IMR-90 (cell line): Measurements from ENCODE around the gene RBFOX1. TPM values are rescaled to one million over a fixed set of nuclear protein-coding genes. Genes with fewer than 3 reads are reported as not detected.

Experiments used
- ATAC-seq: fragments of 200-7000 bp; cut with Tn5 transposase; 2 replicates; pipeline ENCODE4 v1.9.1; 2020; ENCODE audit warnings: low read depth, mild to moderate bottlenecking, moderate library complexity
- BruUV-seq: library from RNA; stranded (reverse); fragments of 400-500 nt; replicated peaks from 2 replicates; lab custom pipeline; 2021; lab: Mats Ljungman, UMichigan
- CTCF ChIA-PET: fragments of 300-600 bp; formaldehyde crosslinking; extraction: SDS; loops from one replicate; lab custom pipeline; 2021; ENCODE audit warnings: antibody characterized with exemption; lab: Yijun Ruan, JAX
- POLR2A ChIA-PET: fragments of 300-600 bp; sonication (Branson Sonifier 250); formaldehyde crosslinking; loops from one replicate; lab custom pipeline; 2022; ENCODE audit warnings: antibody characterized with exemption; ENCODE audit not compliant: unreplicated experiment; lab: Charles Lee
- DNase-seq: peaks from one replicate; pipeline ENCODE4 v3.0.0; 2013
- H2AFZ ChIP-seq: replicated peaks from 2 replicates; pipeline ENCODE3; 2013; ENCODE audit warnings: low read length, mild to moderate bottlenecking; ENCODE audit not compliant: poor library complexity
- H2AK5ac ChIP-seq: 2 replicates; pipeline ENCODE4 v1.6.1; 2013; ENCODE audit warnings: low read depth, low read length, inconsistent platforms
- H2AK9ac ChIP-seq: replicated peaks from 2 replicates; pipeline ENCODE3; 2013; ENCODE audit warnings: mild to moderate bottlenecking, low read depth, low read length, moderate library complexity; ENCODE audit not compliant: poor library complexity
- H2BK120ac ChIP-seq: 2 replicates; pipeline ENCODE4 v1.6.1; 2013; ENCODE audit warnings: low read depth, low read length, inconsistent platforms
- H2BK15ac ChIP-seq: 3 replicates; pipeline ENCODE4 v1.6.1; 2013; ENCODE audit warnings: low read depth, low read length, inconsistent platforms
- H2BK20ac ChIP-seq: 2 replicates; pipeline ENCODE4 v1.6.1; 2013; ENCODE audit warnings: low read depth, mild to moderate bottlenecking, inconsistent platforms, low read length, moderate library complexity
- H2BK5ac ChIP-seq: 2 replicates; pipeline ENCODE4 v1.6.1; 2013; ENCODE audit warnings: mild to moderate bottlenecking, low read depth, low read length, inconsistent platforms; ENCODE audit not compliant: poor library complexity, severe bottlenecking
- H3K14ac ChIP-seq: replicated peaks from 2 replicates; pipeline ENCODE4 v1.6.1; 2013; ENCODE audit warnings: low read depth, low read length, inconsistent platforms
- H3K18ac ChIP-seq: 2 replicates; pipeline ENCODE4 v1.6.1; 2013; ENCODE audit warnings: low read depth, low read length, control low read depth
- H3K23ac ChIP-seq: 2 replicates; pipeline ENCODE4 v1.6.1; 2013; ENCODE audit warnings: low read depth, low read length, inconsistent platforms
- H3K27ac ChIP-seq: 2 replicates; pipeline ENCODE4 v1.5.1; 2013; ENCODE audit warnings: mild to moderate bottlenecking, control low read depth, low read length; ENCODE audit not compliant: insufficient read depth
- H3K27me3 ChIP-seq: 2 replicates; pipeline ENCODE4 v1.6.1; 2013; ENCODE audit warnings: low read length; ENCODE audit not compliant: control insufficient read depth, insufficient read depth
- H3K36me3 ChIP-seq: 2 replicates; pipeline ENCODE4 v1.6.1; 2013; ENCODE audit warnings: low read length, mixed read lengths; ENCODE audit not compliant: control insufficient read depth, insufficient read depth
- H3K4ac ChIP-seq: 2 replicates; pipeline ENCODE4 v1.6.1; 2013; ENCODE audit warnings: low read depth, low read length, inconsistent platforms
- H3K4me1 ChIP-seq: 2 replicates; pipeline ENCODE4 v1.6.1; 2013; ENCODE audit warnings: low read length, mixed read lengths; ENCODE audit not compliant: control insufficient read depth, insufficient read depth
- H3K4me2 ChIP-seq: 2 replicates; pipeline ENCODE4 v1.6.1; 2013; ENCODE audit warnings: low read depth, mild to moderate bottlenecking, control low read depth, low read length, moderate library complexity
- H3K4me3 ChIP-seq: 2 replicates; pipeline ENCODE4 v1.5.1; 2013; ENCODE audit warnings: low read depth, mild to moderate bottlenecking, control low read depth, low read length, moderate library complexity; ENCODE audit not compliant: insufficient read depth
- H3K56ac ChIP-seq: 2 replicates; pipeline ENCODE4 v1.6.1; 2013; ENCODE audit warnings: low read length, inconsistent platforms; ENCODE audit not compliant: insufficient read depth; ENCODE audit errors: extremely low read depth
- H3K79me1 ChIP-seq, 2 experiments: 2 replicates each; pipeline ENCODE4 v1.6.1; 2013; ENCODE audit warnings: low read length in 2 of 2, inconsistent platforms in 1 of 2, low read depth in 1 of 2
- H3K9ac ChIP-seq: 2 replicates; pipeline ENCODE4 v1.6.1; 2013; ENCODE audit warnings: low read depth, low read length, control low read depth
- H3K9me1 ChIP-seq: 2 replicates; pipeline ENCODE4 v1.6.1; 2013; ENCODE audit warnings: low read length, inconsistent platforms; ENCODE audit not compliant: insufficient read depth
- H3K9me3 ChIP-seq: 2 replicates; pipeline ENCODE4 v1.6.1; 2013; ENCODE audit warnings: low read length; ENCODE audit not compliant: control insufficient read depth, insufficient read depth
- H4K20me1 ChIP-seq: 2 replicates; pipeline ENCODE4 v1.6.1; 2013; ENCODE audit warnings: low read length, inconsistent platforms; ENCODE audit not compliant: insufficient read depth
- H4K5ac ChIP-seq: 2 replicates; pipeline ENCODE4 v1.6.1; 2013; ENCODE audit warnings: mild to moderate bottlenecking, low read depth, low read length, control low read depth
- H4K8ac ChIP-seq, 2 experiments: 2 replicates each; pipeline ENCODE4 v1.6.1; 2013; ENCODE audit warnings: low read depth in 2 of 2, low read length in 2 of 2, control low read depth in 1 of 2, inconsistent platforms in 1 of 2
- H4K91ac ChIP-seq: 2 replicates; pipeline ENCODE4 v1.6.1; 2013; ENCODE audit warnings: low read depth, low read length, inconsistent platforms; ENCODE audit not compliant: insufficient read depth
- BHLHE40 ChIP-seq: fragments of 150-350 bp; IDR thresholded peaks from 2 replicates; pipeline ENCODE4 v1.6.1; 2016; ENCODE audit warnings: mild to moderate bottlenecking, low read depth, low read length
- CEBPB ChIP-seq: IDR thresholded peaks from 2 replicates; pipeline ENCODE4 v1.6.1; 2012; ENCODE audit warnings: low read depth, low read length, improper control_type of control experiment
- FOS ChIP-seq: fragments of 150-350 bp; IDR thresholded peaks from 2 replicates; pipeline ENCODE4 v1.6.1; 2016; ENCODE audit warnings: low read depth, low read length
- MAFK ChIP-seq: IDR thresholded peaks from 2 replicates; pipeline ENCODE4 v1.6.1; 2012; ENCODE audit warnings: low read depth, low read length, improper control_type of control experiment
- MAZ ChIP-seq: IDR thresholded peaks from 2 replicates; pipeline ENCODE4 v1.6.1; 2012; ENCODE audit warnings: low read depth, mild to moderate bottlenecking, low read length, improper control_type of control experiment, moderate library complexity, borderline replicate concordance
- MXI1 ChIP-seq: IDR thresholded peaks from 2 replicates; pipeline ENCODE4 v1.6.1; 2012; ENCODE audit warnings: low read depth, mild to moderate bottlenecking, low read length, moderate library complexity, borderline replicate concordance
- POLR2A ChIP-seq: IDR thresholded peaks from 2 replicates; pipeline ENCODE4 v1.6.1; 2012; ENCODE audit warnings: mild to moderate bottlenecking, low read depth, low read length
- RAD21 ChIP-seq: IDR thresholded peaks from 2 replicates; pipeline ENCODE4 v1.6.1; 2012; ENCODE audit warnings: low read length, improper control_type of control experiment
- RFX5 ChIP-seq: IDR thresholded peaks from 2 replicates; pipeline ENCODE4 v1.8.0; 2012; ENCODE audit warnings: low read depth, mild to moderate bottlenecking, low read length, moderate library complexity
- SMC3 ChIP-seq: fragments of 150-350 bp; IDR thresholded peaks from 2 replicates; pipeline ENCODE4 v1.6.1; 2016; ENCODE audit warnings: low read depth, mild to moderate bottlenecking, antibody characterized with exemption, low read length, moderate library complexity
- WGBS, 2 experiments: methylation state at CpG; one replicate each; pipeline versions ENCODE4 v1.1.5 to v1.1.7; 2013; ENCODE audit warnings: missing lambda C conversion rate in 2 of 2; ENCODE audit not compliant: insufficient read length in 1 of 2; ENCODE audit errors: extremely low coverage in 2 of 2; 5-methylcytosine and 5-hydroxymethylcytosine counted together
- dilution Hi-C: fragments of 300-500 bp; cut with HindIII; formaldehyde crosslinking; loops from one replicate; pipeline ENCODE4 v1.14.3; 2018; ENCODE audit warnings: low sequenced_read_pairs; ENCODE audit not compliant: unreplicated experiment
- in situ Hi-C: fragments of 300-500 bp; cut with MboI; formaldehyde crosslinking; loops from 3 replicates; pipeline ENCODE4 v1.14.3; 2019; ENCODE audit warnings: low sequenced_read_pairs, inconsistent platforms, mixed read lengths
- intact Hi-C: fragments of 100-400 bp; cut with micrococcal nuclease; formaldehyde crosslinking; loops from 2 replicates; pipeline ENCODE4 v1.10.0; 2022
- polyA plus RNA-seq, 3 experiments: library from polyadenylated mRNA; depleted of rRNA; stranded (reverse); fragments of >200 nt; gene quantifications; 2 replicates each; pipeline ENCODE4 v1.2.3, GENCODE V29; 2012; ENCODE audit warnings: low replicate concordance in 1 of 3
- total RNA-seq: library from RNA; depleted of rRNA; stranded (reverse); fragments of >200 nt; gene quantifications from 2 replicates; pipeline ENCODE4 v1.2.3, GENCODE V29; 2012
- TF ChIP-seq, protein P1 (sequence below): fragments of 150-350 bp; IDR thresholded peaks from 2 replicates; pipeline ENCODE4 v1.6.1; 2016; ENCODE audit warnings: low read depth, mild to moderate bottlenecking, low read length, moderate library complexity, borderline replicate concordance
- TF ChIP-seq, protein P2 (sequence below): fragments of 150-350 bp; IDR thresholded peaks from 2 replicates; pipeline ENCODE4 v1.6.1; 2017; ENCODE audit warnings: mild to moderate bottlenecking, antibody characterized with exemption, low read length, low read depth

The RBFOX1 gene
- total and polyA plus RNA-seq, 2 of the 4 experiments (the other 2 are of a cell fraction): not detected

DNA sequence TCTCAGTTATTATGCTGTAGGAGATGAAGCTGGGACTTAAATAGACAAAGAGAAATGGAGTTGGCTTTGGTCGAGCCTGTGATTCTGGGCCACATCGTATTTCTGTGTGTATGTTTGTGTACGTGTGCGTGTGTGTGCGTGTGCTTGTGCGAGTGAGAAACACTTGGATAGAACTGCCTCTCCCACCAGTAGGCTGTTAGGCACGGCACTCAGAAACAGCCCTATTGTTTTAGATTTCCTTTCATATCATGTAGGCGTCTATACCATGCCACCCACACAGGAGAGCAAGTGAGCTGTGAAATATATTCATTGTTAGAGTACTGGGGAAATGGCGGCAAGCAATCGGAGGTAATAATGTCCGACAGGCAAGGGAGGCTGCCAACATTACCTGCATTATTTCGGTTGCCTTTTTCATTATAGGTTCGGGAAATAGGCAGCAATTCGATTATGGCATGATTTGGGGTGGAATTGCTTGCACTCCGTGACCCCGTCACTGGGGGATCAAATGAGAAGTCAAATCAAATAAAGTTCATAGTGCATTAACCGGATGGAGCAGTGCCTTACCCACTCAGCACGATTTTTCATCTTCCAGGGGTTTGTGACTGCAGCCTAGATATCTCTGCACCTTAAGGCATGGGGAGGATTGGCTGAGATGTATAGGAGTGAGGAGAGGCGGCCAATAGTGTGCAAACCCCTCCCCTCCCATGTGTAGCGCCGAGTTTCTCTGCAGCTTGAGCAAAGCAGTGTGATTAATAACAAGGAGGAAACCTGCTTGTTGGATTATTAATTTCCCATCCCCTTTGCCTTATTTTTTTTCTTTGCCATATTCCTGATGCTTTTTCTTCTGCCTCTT lies 89.6 kb downstream of the RBFOX1 start:
- Histone ChIP-seq H3K4me1 (no peaks in the 10 kb centered on the region), H2AFZ (no peak overlapping the region), H3K79me1 (no peaks in the 10 kb centered on the region), H3K18ac (no peak overlapping the region), H2BK20ac (no peak overlapping the region), H4K8ac (no peak overlapping the region), H3K36me3 (no peaks in the 10 kb centered on the region), H4K5ac (no peak overlapping the region), H2BK5ac (no peak overlapping the region), H3K9me3 (peaks cover 28% of the 10 kb centered on the region), H3K27ac (no peak overlapping the region), H3K27me3 (no peaks in the 10 kb centered on the region), H4K20me1 (no peaks in the 10 kb centered on the region), H2BK15ac (no peak overlapping the region), H2AK9ac (no peak overlapping the region), H3K9me1 (no peaks in the 10 kb centered on the region), H3K56ac (no peak overlapping the region), H3K4ac (no peak overlapping the region), H2BK120ac (no peak overlapping the region), H2AK5ac (no peak overlapping the region), H3K4me2 (no peak overlapping the region), H3K14ac (no peak overlapping the region), H3K4me3 (no peak overlapping the region), H3K23ac (no peak overlapping the region), H4K91ac (no peak overlapping the region), H3K9ac (no peak overlapping the region)
- CTCF ChIA-PET: no interaction called here
- in situ Hi-C loops (no loop called here), dilution Hi-C loops (no loop called here), intact Hi-C loops (no loop called here)
- POLR2A ChIA-PET: no interaction called here
- DNase-seq (no peak), ATAC-seq (no peak)
- 48% methylated on average over 2 of the region's 21 CpGs; no CpG with 5 or more reads in 1 of the 2 experiments for WGBS, 2 experiments
- no peak for TF ChIP-seq MAFK
- no peak for TF ChIP-seq BHLHE40
- no peak for TF ChIP-seq FOS
- TF ChIP-seq, protein P1, sequence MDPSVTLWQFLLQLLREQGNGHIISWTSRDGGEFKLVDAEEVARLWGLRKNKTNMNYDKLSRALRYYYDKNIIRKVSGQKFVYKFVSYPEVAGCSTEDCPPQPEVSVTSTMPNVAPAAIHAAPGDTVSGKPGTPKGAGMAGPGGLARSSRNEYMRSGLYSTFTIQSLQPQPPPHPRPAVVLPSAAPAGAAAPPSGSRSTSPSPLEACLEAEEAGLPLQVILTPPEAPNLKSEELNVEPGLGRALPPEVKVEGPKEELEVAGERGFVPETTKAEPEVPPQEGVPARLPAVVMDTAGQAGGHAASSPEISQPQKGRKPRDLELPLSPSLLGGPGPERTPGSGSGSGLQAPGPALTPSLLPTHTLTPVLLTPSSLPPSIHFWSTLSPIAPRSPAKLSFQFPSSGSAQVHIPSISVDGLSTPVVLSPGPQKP: no peak
- TF ChIP-seq SMC3: no peak
- TF ChIP-seq CEBPB: no peak
- no peak for TF ChIP-seq RFX5
- no peak for TF ChIP-seq MAZ
- no peak for TF ChIP-seq MXI1
- TF ChIP-seq POLR2A: no peak
- TF ChIP-seq, protein P2, sequence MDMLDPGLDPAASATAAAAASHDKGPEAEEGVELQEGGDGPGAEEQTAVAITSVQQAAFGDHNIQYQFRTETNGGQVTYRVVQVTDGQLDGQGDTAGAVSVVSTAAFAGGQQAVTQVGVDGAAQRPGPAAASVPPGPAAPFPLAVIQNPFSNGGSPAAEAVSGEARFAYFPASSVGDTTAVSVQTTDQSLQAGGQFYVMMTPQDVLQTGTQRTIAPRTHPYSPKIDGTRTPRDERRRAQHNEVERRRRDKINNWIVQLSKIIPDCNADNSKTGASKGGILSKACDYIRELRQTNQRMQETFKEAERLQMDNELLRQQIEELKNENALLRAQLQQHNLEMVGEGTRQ: no peak
- no peak for TF ChIP-seq RAD21
- no TSS peak for BruUV-seq
